ENCODE results near the gene NEUROD4. TPM values are rescaled to one million over a fixed set of nuclear protein-coding genes. Genes with fewer than 3 reads are reported as not detected.

Gene NEUROD4
- total and polyA plus RNA-seq, 2 experiments from 2014 or later, result 0.07 to 0.13 TPM

- Mint-ChIP-seq H3K9me3 (no peaks in the 10 kb centered on the region), H3K4me1 (peaks cover 23% of the 10 kb centered on the region), H3K27ac (no peak overlapping the region), H3K27me3 (ENCODE audit: insufficient read depth, low read depth, poor library complexity) (no peaks in the 10 kb centered on the region), H3K36me3 (ENCODE audit: low read depth) (no peaks in the 10 kb centered on the region; the same call in 2 of the 3 replicates), H3K4me3 (no peak overlapping the region)
- no peak overlapping the region for H3K27ac ChIP-seq (ENCODE audit: low read depth)
- peaks cover 17% of the 10 kb centered on the region for H3K4me1 ChIP-seq (ENCODE audit: insufficient read depth)
- H3K36me3 ChIP-seq (ENCODE audit: insufficient read depth), result no peaks in the 10 kb centered on the region
- DNase-seq (ENCODE audit: low spot score) (no peak), ATAC-seq (peak; percentile 64)
- no peaks in the 10 kb centered on the region for H4K20me1 ChIP-seq (replicated peaks; ENCODE audit: insufficient read depth)
- no peaks in the 10 kb centered on the region for H3K27me3 ChIP-seq (ENCODE audit: insufficient read depth)
- H3K4me3 ChIP-seq, result no peak overlapping the region
- peak overlapping the region; percentile 90 for H2AFZ ChIP-seq
- peak overlapping the region; percentile 50; the same call in 1 of the 2 replicates for H3K4me2 ChIP-seq
- TF ChIP-seq CREB1 (CRISPR knock-in tag; IDR thresholded peaks at IDR 0.05; ENCODE audit: low read depth), result no peak
- no peak for TF ChIP-seq EZH2 (IDR thresholded peaks at IDR 0.05; ENCODE audit: low read depth, unreplicated experiment)
- TF ChIP-seq, protein P1, sequence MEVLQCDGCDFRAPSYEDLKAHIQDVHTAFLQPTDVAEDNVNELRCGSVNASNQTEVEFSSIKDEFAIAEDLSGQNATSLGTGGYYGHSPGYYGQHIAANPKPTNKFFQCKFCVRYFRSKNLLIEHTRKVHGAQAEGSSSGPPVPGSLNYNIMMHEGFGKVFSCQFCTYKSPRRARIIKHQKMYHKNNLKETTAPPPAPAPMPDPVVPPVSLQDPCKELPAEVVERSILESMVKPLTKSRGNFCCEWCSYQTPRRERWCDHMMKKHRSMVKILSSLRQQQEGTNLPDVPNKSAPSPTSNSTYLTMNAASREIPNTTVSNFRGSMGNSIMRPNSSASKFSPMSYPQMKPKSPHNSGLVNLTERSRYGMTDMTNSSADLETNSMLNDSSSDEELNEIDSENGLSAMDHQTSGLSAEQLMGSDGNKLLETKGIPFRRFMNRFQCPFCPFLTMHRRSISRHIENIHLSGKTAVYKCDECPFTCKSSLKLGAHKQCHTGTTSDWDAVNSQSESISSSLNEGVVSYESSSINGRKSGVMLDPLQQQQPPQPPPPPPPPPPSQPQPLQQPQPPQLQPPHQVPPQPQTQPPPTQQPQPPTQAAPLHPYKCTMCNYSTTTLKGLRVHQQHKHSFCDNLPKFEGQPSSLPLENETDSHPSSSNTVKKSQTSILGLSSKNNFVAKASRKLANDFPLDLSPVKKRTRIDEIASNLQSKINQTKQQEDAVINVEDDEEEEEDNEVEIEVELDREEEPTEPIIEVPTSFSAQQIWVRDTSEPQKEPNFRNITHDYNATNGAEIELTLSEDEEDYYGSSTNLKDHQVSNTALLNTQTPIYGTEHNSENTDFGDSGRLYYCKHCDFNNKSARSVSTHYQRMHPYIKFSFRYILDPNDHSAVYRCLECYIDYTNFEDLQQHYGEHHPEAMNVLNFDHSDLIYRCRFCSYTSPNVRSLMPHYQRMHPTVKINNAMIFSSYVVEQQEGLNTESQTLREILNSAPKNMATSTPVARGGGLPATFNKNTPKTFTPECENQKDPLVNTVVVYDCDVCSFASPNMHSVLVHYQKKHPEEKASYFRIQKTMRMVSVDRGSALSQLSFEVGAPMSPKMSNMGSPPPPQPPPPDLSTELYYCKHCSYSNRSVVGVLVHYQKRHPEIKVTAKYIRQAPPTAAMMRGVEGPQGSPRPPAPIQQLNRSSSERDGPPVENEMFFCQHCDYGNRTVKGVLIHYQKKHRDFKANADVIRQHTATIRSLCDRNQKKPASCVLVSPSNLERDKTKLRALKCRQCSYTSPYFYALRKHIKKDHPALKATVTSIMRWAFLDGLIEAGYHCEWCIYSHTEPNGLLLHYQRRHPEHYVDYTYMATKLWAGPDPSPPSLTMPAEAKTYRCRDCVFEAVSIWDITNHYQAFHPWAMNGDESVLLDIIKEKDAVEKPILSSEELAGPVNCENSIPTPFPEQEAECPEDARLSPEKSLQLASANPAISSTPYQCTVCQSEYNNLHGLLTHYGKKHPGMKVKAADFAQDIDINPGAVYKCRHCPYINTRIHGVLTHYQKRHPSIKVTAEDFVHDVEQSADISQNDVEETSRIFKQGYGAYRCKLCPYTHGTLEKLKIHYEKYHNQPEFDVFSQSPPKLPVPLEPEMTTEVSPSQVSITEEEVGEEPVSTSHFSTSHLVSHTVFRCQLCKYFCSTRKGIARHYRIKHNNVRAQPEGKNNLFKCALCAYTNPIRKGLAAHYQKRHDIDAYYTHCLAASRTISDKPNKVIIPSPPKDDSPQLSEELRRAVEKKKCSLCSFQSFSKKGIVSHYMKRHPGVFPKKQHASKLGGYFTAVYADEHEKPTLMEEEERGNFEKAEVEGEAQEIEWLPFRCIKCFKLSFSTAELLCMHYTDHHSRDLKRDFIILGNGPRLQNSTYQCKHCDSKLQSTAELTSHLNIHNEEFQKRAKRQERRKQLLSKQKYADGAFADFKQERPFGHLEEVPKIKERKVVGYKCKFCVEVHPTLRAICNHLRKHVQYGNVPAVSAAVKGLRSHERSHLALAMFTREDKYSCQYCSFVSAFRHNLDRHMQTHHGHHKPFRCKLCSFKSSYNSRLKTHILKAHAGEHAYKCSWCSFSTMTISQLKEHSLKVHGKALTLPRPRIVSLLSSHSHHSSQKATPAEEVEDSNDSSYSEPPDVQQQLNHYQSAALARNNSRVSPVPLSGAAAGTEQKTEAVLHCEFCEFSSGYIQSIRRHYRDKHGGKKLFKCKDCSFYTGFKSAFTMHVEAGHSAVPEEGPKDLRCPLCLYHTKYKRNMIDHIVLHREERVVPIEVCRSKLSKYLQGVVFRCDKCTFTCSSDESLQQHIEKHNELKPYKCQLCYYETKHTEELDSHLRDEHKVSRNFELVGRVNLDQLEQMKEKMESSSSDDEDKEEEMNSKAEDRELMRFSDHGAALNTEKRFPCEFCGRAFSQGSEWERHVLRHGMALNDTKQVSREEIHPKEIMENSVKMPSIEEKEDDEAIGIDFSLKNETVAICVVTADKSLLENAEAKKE (CRISPR knock-in tag; IDR thresholded peaks at IDR 0.05), result no peak
- no peaks in the 10 kb centered on the region for H3K79me2 ChIP-seq (replicated peaks; ENCODE audit: insufficient read depth)
- H3F3A ChIP-seq (replicated peaks; ENCODE audit: low read depth), result no peaks in the 10 kb centered on the region
- no peaks in the 10 kb centered on the region for H3K9me2 ChIP-seq (ENCODE audit: insufficient read depth)
Measured at GRCh38 chr12:55061024-55061423, 41.2 kb downstream of the NEUROD4 start.

DNA sequence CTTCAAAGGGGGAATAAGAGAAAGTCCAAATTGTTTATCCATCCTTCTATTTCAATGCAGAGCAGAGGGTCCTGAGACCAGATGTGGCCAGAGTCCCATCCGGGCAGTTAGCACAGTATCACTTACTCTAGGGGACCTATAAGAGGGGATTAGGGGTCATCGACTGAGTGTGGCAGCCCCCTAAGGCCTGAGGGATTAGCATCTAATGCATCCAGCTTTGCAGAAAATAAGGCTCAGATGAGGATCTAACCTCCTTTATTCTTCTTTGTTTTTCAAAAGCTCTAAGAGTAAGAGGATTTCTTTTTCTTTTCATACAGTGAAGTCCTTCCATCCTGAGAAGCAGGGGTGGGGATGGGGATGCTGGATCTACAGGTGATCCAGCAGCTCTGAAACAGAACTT lies 43.5 kb downstream of the NEUROD4 start:
- no peak overlapping the region for H3K27ac Mint-ChIP-seq
- no peaks in the 10 kb centered on the region for H3K27me3 Mint-ChIP-seq (ENCODE audit: insufficient read depth, low read depth, poor library complexity)
- H2AFZ ChIP-seq, result no peak overlapping the region
- no peaks in the 10 kb centered on the region for H3K9me2 ChIP-seq (ENCODE audit: insufficient read depth)
- no peaks in the 10 kb centered on the region for H3F3A ChIP-seq (replicated peaks; ENCODE audit: low read depth)
- H3K4me1 Mint-ChIP-seq, result peaks cover 25% of the 10 kb centered on the region
- no peak overlapping the region for H3K4me3 Mint-ChIP-seq
- H3K79me2 ChIP-seq (replicated peaks; ENCODE audit: insufficient read depth), result no peaks in the 10 kb centered on the region
- H3K4me1 ChIP-seq (ENCODE audit: insufficient read depth), result peaks cover 17% of the 10 kb centered on the region
- H3K4me2 ChIP-seq, result no peak overlapping the region
- H3K36me3 Mint-ChIP-seq (ENCODE audit: low read depth), result no peaks in the 10 kb centered on the region; the same call in 2 of the 3 replicates
- no peaks in the 10 kb centered on the region for H3K27me3 ChIP-seq (ENCODE audit: insufficient read depth)
- H3K27ac ChIP-seq (ENCODE audit: low read depth), result no peak overlapping the region
- no peaks in the 10 kb centered on the region for H3K36me3 ChIP-seq (ENCODE audit: insufficient read depth)
- no peaks in the 10 kb centered on the region for H3K9me3 Mint-ChIP-seq
- DNase-seq (ENCODE audit: low spot score) (no peak), ATAC-seq (no peak)
- no peaks in the 10 kb centered on the region for H4K20me1 ChIP-seq (replicated peaks; ENCODE audit: insufficient read depth)
- no peak overlapping the region for H3K4me3 ChIP-seq
- no peak for TF ChIP-seq ETS1 (IDR thresholded peaks at IDR 0.05)
